HEK293T (cell line): ENCODE measurements around the gene GGTLC1.

Experiments used
- CTCF ChIA-PET: fragments of 350-600 bp; formaldehyde crosslinking; extraction: SDS; loops from one replicate; lab custom pipeline; 2021; ENCODE audit warnings: antibody characterized with exemption, inconsistent platforms; lab: Yijun Ruan, JAX
- POLR2A ChIA-PET: fragments of 350-600 bp; formaldehyde crosslinking; extraction: SDS; loops from one replicate; lab custom pipeline; 2020; ENCODE audit warnings: antibody characterized with exemption, inconsistent platforms; lab: Yijun Ruan, JAX
- DNase-seq: peaks from one replicate; pipeline ENCODE4 v3.0.0; 2012; ENCODE audit warnings: mixed read lengths; ENCODE audit errors: extremely low spot score
- ARNT ChIP-seq: fragments of 450-650 bp; IDR thresholded peaks from 2 replicates; pipeline ENCODE4 v1.6.1; 2017; ENCODE audit warnings: mild to moderate bottlenecking
- BHLHE40 ChIP-seq: fragments of 450-650 bp; IDR thresholded peaks from 2 replicates; pipeline ENCODE4 v1.6.1; 2016; ENCODE audit warnings: mild to moderate bottlenecking, moderate library complexity, borderline replicate concordance
- CTBP1 ChIP-seq: fragments of 450-650 bp; IDR thresholded peaks from 2 replicates; pipeline ENCODE4 v1.6.1; 2016; ENCODE audit warnings: borderline replicate concordance
- ELF4 ChIP-seq: fragments of 450-650 bp; IDR thresholded peaks from 2 replicates; pipeline ENCODE4 v1.6.1; 2017; ENCODE audit warnings: antibody characterized with exemption
- FOXA1 ChIP-seq: fragments of 450-650 bp; IDR thresholded peaks from 2 replicates; pipeline ENCODE4 v1.6.1; 2016; ENCODE audit warnings: mild to moderate bottlenecking
- FOXK2 ChIP-seq: fragments of 450-650 bp; IDR thresholded peaks from 2 replicates; pipeline ENCODE4 v1.6.1; 2016; ENCODE audit warnings: mild to moderate bottlenecking
- FOXM1 ChIP-seq: fragments of 450-650 bp; IDR thresholded peaks from 2 replicates; pipeline ENCODE4 v1.6.1; 2017; ENCODE audit warnings: mild to moderate bottlenecking, borderline replicate concordance
- HDGF ChIP-seq: fragments of 450-650 bp; IDR thresholded peaks from 2 replicates; pipeline ENCODE4 v1.6.1; 2017; ENCODE audit warnings: antibody characterized with exemption, borderline replicate concordance
- L3MBTL2 ChIP-seq: fragments of 450-650 bp; conservative IDR thresholded peaks from 2 replicates; pipeline ENCODE4 v1.6.1; 2016; ENCODE audit warnings: mild to moderate bottlenecking
- LEF1 ChIP-seq: fragments of 450-650 bp; IDR thresholded peaks from 2 replicates; pipeline ENCODE4 v1.6.1; 2017; ENCODE audit warnings: mild to moderate bottlenecking, borderline replicate concordance
- NFRKB ChIP-seq: fragments of 450-650 bp; IDR thresholded peaks from 2 replicates; pipeline ENCODE4 v1.6.1; 2016; ENCODE audit warnings: mild to moderate bottlenecking, moderate library complexity
- PKNOX1 ChIP-seq: fragments of 450-650 bp; IDR thresholded peaks from 2 replicates; pipeline ENCODE4 v1.6.1; 2016
- SP1 ChIP-seq: fragments of 450-650 bp; IDR thresholded peaks from 2 replicates; pipeline ENCODE4 v1.6.1; 2017
- SUZ12 ChIP-seq: fragments of 450-650 bp; IDR thresholded peaks from 2 replicates; pipeline ENCODE4 v1.6.1; 2016; ENCODE audit warnings: mild to moderate bottlenecking
- TARDBP ChIP-seq: fragments of 450-650 bp; IDR thresholded peaks from 2 replicates; pipeline ENCODE4 v1.6.1; 2016
- ZNF384 ChIP-seq: fragments of 450-650 bp; IDR thresholded peaks from 2 replicates; pipeline ENCODE4 v1.6.1; 2016

The GGTLC1 gene

GRCh38 chr20:23971310-23971709 is 17.3 kb downstream of the GGTLC1 start:
- CTCF ChIA-PET: no interaction called here
- TF ChIP-seq LEF1 (no peak), HDGF (no peak), ZNF384 (no peak), FOXM1 (no peak), SP1 (no peak), FOXA1 (no peak), ARNT (no peak)
- POLR2A ChIA-PET: no interaction called here
- no peak for DNase-seq

GRCh38 chr20:23970049-23970448 is 18.5 kb downstream of the GGTLC1 start:
- ChIA-PET CTCF (no interaction called here), POLR2A (no interaction called here)
- DNase-seq: no peak
- no peak for TF ChIP-seq FOXK2
- TF ChIP-seq PKNOX1: no peak
- TF ChIP-seq LEF1: no peak
- no peak for TF ChIP-seq L3MBTL2
- TF ChIP-seq BHLHE40: no peak
- no peak for TF ChIP-seq SP1
- no peak for TF ChIP-seq FOXM1
- TF ChIP-seq ZNF384: no peak
- TF ChIP-seq FOXA1: no peak
- no peak for TF ChIP-seq ELF4
- no peak for TF ChIP-seq NFRKB
- no peak for TF ChIP-seq HDGF
- no peak for TF ChIP-seq TARDBP
- TF ChIP-seq CTBP1: no peak
- no peak for TF ChIP-seq SUZ12

- ChIA-PET POLR2A (no interaction called here), CTCF (no interaction called here)
- TF ChIP-seq CTBP1: no peak
- TF ChIP-seq FOXA1: no peak
- DNase-seq: no peak
These were observed 21.0 kb downstream of the GGTLC1 start for GRCh38 chr20:23967616-23967979.

- POLR2A ChIA-PET: no interaction called here
- no peak for DNase-seq
- TF ChIP-seq ELF4 (no peak), TARDBP (no peak), NFRKB (no peak), FOXA1 (no peak)
- CTCF ChIA-PET: interaction anchor here (1.3 kb wide), 1 partner anchor 11 kb away, joined by 3 read pairs; no protein-coding TSS in a partner anchor
These were observed 21.5 kb downstream of the GGTLC1 start for GRCh38 chr20:23966927-23967615.

GRCh38 chr20:23966298-23966697 is 22.3 kb downstream of the GGTLC1 start:
- ChIA-PET POLR2A (no interaction called here), CTCF (interaction anchor here (1.3 kb wide), 1 partner anchor 12 kb away, joined by 3 read pairs; no protein-coding TSS in a partner anchor)
- no peak for TF ChIP-seq HDGF
- TF ChIP-seq FOXM1: no peak
- TF ChIP-seq ELF4: no peak
- no peak for TF ChIP-seq SP1
- TF ChIP-seq BHLHE40: no peak
- TF ChIP-seq ZNF384: no peak
- TF ChIP-seq NFRKB: no peak
- TF ChIP-seq ARNT: no peak
- TF ChIP-seq SUZ12: no peak
- TF ChIP-seq L3MBTL2: no peak
- TF ChIP-seq TARDBP: no peak
- TF ChIP-seq FOXA1: no peak
- no peak for TF ChIP-seq FOXK2
- TF ChIP-seq LEF1: no peak
- TF ChIP-seq PKNOX1: no peak
- TF ChIP-seq CTBP1: no peak
- no peak for DNase-seq

GRCh38 chr20:23963941-23964340 is 24.6 kb downstream of the GGTLC1 start:
- DNase-seq: no peak

GRCh38 chr20:23962272-23962671 is 26.3 kb downstream of the GGTLC1 start:
- DNase-seq: no peak
- TF ChIP-seq NFRKB (no peak), FOXK2 (no peak), ZNF384 (no peak), HDGF (no peak), LEF1 (no peak), PKNOX1 (no peak), L3MBTL2 (no peak), TARDBP (no peak)
- ChIA-PET POLR2A (no interaction called here), CTCF (no interaction called here)

More at GRCh38 chr20:23963941-23964340, 24.6 kb downstream of the GGTLC1 start:
- ChIA-PET POLR2A (no interaction called here), CTCF (no interaction called here)
- no peak for TF ChIP-seq FOXK2
- TF ChIP-seq TARDBP: no peak
- TF ChIP-seq HDGF: no peak
- no peak for TF ChIP-seq NFRKB
- TF ChIP-seq BHLHE40: no peak
- no peak for TF ChIP-seq LEF1
- no peak for TF ChIP-seq ARNT
- no peak for TF ChIP-seq CTBP1
- no peak for TF ChIP-seq SUZ12
- no peak for TF ChIP-seq ELF4
- no peak for TF ChIP-seq ZNF384
- no peak for TF ChIP-seq L3MBTL2
